Suppressor macrophage (primary cell): Measurements from ENCODE around the gene KRTAP19-2.
"Not testable (repeated sequence)": the region's sequence is repeated elsewhere in the genome, so short reads cannot be mapped to it uniquely, and the experiment has no call there.

ENCODE experiments used
- DNase-seq, 4 experiments: peaks; one replicate each; pipeline ENCODE4 v3.0.0-alpha.2; 2020 to 2022
- total RNA-seq, 17 experiments: gene quantifications; one replicate each; lab custom pipeline; 2026; ENCODE audit warnings: mixed read lengths in 6 of 17, inconsistent platforms in 3 of 17; lab: John Stamatoyannopoulos, UW

Gene KRTAP19-2, protein sequence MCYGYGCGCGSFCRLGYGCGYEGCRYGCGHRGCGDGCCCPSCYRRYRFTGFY
- 0 to 0.33 (median 0) reads per million in 17 experiments for total RNA-seq

GRCh38 chr21:30487336-30487735 lies at the start of gene KRTAP19-2:
Gene KRTAP19-2, minus strand, starts transcription at chr21:30487436. Its CDS starts 88 bp downstream, at chr21:30487348.
- no peak for DNase-seq

DNA sequence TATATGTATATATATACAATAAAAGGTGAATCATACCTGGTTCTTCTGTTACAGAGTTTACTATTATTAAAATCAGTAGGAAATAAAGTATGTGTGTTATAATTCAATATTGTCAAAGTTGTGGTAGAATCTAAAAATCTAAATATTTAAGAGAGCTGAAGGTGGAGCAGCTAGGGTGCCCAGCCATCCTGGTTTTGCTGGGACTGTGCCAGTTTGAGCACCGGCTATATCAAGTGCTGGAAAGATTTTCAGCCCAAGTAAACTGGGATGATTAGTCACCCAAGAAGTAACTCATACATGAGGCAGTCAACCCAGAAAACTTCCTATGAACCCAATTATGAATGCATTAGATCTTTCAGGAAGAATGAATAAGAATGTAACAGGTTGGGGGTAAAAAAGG lies 31.6 kb upstream of the KRTAP19-2 start:
- no peak for DNase-seq

- no peak for DNase-seq
These were observed 28.4 kb upstream of the KRTAP19-2 start for GRCh38 chr21:30515681-30516080.

DNA sequence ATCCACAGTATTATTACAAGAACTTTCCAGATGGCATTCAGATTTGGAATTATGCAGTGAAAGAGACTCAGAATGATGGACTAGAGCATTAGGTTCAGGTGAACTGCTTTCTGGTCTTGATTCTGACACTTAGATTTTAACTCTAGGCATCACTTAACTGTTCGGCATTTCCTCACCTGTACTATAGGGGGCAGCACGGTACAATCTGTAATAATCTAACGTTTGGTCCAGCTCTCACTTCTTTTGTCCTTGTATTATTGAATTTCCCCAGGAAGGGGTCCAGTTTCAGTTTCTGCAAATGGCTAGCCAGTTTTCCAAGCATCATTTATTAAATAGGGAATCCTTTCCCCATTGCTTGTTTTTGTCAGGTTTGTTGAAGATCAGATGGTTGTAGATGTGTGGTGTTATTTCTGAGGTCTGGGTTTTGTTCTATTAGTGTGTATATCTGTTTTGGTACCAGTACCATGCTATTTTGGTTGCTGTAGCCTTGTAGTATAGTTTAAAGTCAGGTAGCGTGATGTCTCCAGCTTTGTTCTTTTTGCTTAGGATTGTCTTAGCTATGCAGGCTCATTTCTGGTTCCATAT lies 18.5 kb upstream of the KRTAP19-2 start:
- not testable (repeated sequence) for DNase-seq

DNA sequence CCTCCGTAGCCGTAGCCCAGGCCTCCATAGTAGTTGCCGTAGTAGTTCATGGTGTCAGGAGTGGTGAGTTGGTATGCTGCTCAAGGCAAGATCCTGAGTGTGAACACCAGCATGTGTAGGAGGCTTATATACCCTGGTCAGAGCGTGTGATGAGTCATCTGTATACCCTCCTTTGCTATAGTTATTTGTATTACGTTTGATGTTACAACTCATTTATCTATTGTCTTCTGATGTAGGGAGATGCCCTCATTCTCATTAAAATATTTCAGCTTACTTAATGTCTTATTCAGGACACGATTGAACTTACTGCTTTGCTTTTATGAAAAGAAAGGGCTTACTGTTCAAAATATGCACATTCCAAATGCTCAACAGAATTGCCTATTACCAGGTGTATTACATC lies 14.8 kb upstream of the KRTAP19-2 start, which contains the start of gene KRTAP19-5:
Gene KRTAP19-5 (minus strand): TSS at position 101 of the 400 bp plus-strand sequence. CDS start 51 bp downstream, at position 50.
- DNase-seq = no peak

GRCh38 chr21:30497065-30497464 lies 9.8 kb upstream of the KRTAP19-2 start, which contains the start of gene KRTAP19-4:
Gene KRTAP19-4, minus strand, starts transcription at chr21:30497165. Its CDS starts 55 bp downstream, at chr21:30497110.
- DNase-seq = no peak

DNA sequence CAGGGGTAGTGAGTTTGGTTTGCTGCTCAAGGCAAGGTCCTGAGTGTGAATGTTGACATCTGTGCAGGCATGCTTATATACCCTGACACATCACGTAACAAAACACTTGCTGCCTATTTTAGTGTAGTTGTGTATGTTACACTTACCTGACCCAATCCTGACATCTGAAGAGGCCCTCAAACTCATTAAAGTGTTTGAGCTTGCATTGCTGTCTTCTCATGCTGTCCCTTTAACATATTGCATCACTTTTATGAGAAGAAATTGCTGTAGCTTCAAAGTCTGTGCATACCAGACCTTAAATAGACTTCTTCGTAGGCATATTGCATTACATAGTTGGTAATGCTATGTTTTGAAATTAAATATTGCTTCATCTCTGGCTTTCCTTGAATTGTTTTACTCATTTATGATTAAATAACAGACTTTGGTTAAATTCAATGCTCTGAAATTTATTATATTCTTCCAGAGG lies 4.8 kb upstream of the KRTAP19-2 start, which contains the start of gene KRTAP19-3:
Gene KRTAP19-3 (minus strand): TSS at position 51 of the 466 bp plus-strand sequence. CDS start 56 bp downstream, outside the sequence.
- DNase-seq = no peak

DNA sequence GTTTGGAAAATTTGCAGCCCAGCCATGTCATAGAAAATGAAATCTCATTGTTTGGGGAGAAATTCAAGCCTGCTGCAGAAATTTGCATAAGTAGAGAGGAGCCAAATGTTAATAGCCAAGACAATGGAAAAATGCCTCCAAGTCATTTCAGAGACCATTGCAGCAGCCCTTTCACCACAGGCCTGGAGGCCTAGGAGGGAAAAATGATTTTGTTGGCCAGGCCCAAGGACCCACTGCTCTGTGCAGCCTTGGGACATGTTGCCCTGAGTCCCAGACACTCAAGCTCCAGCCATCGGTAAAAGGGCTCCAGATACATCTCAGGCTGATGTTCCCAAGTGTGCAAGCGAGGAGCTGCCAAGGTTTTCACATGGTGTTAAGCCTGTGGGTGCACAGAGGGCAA lies 1.1 kb downstream of the KRTAP19-2 start:
- no peak for DNase-seq

- no peak for DNase-seq
These were observed 5.1 kb downstream of the KRTAP19-2 start for GRCh38 chr21:30482130-30482529.

DNA sequence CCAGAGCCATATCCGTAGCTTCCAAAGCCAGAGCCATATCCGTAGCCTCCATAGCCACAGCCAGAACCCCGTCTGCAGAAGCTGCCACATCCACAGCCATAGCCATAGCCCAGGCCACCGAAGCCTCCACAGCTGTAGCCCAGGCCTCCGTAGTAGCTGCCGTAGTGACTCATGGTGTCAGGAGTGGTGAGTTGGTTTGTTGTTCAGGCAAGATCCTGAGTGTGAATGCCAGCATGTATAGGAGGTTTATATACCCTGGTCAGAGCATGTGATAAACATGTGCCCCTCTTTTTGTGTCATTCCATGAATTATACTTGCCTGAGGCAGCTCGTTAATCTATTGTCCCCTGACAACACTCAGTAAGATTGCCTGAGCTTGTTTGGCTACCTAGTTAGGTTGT lies 7.1 kb downstream of the KRTAP19-2 start, which contains the start of gene KRTAP19-1:
Gene KRTAP19-1 (minus strand): TSS at position 223 of the 400 bp plus-strand sequence. CDS start 50 bp downstream, at position 173.
- no peak for DNase-seq

DNA sequence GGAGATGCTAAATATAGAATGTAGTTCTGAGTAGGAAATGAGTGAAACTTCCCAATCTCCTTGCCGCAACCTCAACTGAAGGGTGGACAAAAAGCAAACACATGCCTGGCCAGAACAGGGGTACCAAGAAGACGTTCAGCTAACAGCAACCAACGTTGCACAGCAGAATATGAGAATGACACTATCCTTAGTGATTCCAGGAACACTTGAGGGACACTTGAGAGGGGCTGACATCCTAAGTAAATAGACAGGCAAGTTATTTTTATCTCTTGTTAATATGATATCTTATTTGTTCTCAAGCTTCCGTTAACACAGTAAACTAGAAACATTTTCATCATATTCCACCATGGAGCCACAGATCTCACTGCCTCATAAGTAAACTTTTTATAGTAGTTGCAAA lies 8.0 kb downstream of the KRTAP19-2 start:
- no peak for DNase-seq

GRCh38 chr21:30478004-30478403 lies 9.2 kb downstream of the KRTAP19-2 start:
- no peak for DNase-seq

- DNase-seq = no peak
These were observed 18.1 kb downstream of the KRTAP19-2 start for GRCh38 chr21:30468900-30469714.

- DNase-seq = peak in 1 of 4 experiments; percentile 11
These were observed 23.5 kb downstream of the KRTAP19-2 start for GRCh38 chr21:30463713-30464112.

- no peak for DNase-seq
These were observed 38.7 kb downstream of the KRTAP19-2 start for GRCh38 chr21:30448514-30448913.

- no peak for DNase-seq
These were observed 40.2 kb downstream of the KRTAP19-2 start for GRCh38 chr21:30447056-30447455.

DNA sequence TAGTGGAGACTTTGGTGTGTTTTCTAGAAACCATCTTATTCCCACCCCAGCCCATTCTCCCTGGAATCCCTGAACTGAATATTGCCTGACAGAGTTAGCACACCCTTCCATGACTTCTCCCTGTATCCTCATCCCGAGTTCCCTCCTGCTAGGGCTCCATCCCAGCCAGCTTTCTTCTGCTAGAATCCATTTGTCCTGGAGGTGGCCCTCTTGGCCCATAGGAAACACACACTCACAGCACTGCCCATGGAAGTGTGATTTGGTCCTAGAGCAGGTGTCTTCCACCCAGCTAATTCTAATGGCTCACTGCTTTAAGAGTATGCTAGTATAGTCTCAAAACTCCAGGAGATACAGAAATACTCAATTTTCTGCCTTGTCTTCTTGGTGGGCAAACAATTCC lies 43.0 kb downstream of the KRTAP19-2 start:
- no peak for DNase-seq

GRCh38 chr21:30443226-30443625 lies 44.0 kb downstream of the KRTAP19-2 start:
- DNase-seq = no peak

DNA sequence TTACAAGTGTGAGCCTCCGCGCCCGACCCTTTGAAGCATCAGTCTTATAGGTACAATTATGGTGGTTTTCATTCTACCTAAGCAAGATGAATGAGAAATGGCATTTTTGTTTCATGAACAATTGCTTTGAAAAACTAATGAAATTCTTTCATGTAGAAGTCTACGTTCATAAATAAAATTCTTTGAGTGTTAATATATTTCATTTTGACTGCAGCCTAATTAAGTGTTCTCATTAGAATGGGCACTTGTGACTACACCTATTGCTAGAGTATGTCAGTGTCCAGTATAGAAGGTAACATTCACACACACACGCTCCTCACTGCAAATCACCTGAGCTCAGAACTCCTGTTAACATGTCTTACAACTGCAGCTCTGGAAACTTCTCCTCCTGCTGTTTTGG lies 47.3 kb downstream of the KRTAP19-2 start, which contains the start of gene KRTAP15-1:
Gene KRTAP15-1 (plus strand): TSS at position 301 of the 400 bp plus-strand sequence. CDS start 53 bp downstream, at position 354.
- no peak for DNase-seq
